ENCODE results near the gene CAPN11.

Gene CAPN11

GRCh38 chr6:44158770-44159228 is at the start of gene CAPN11:
CAPN11 (plus strand) TSS chr6:44158820; CDS start chr6:44158849, 29 bp downstream.
- DNase-seq = no peak

GRCh38 chr6:44109212-44109611 is 49.4 kb upstream of the CAPN11 start:
- DNase-seq = no peak

- no peak for DNase-seq
Measured at GRCh38 chr6:44110005-44110676, 48.5 kb upstream of the CAPN11 start.

GRCh38 chr6:44110966-44111365 is 47.7 kb upstream of the CAPN11 start:
- no peak for DNase-seq

GRCh38 chr6:44111434-44112417 is 46.9 kb upstream of the CAPN11 start:
- no peak for DNase-seq

GRCh38 chr6:44113414-44113813 is 45.2 kb upstream of the CAPN11 start:
- DNase-seq = no peak

- no peak for DNase-seq
Measured at GRCh38 chr6:44115866-44116265, 42.8 kb upstream of the CAPN11 start.

GRCh38 chr6:44116641-44117382 is 41.8 kb upstream of the CAPN11 start:
- DNase-seq = no peak

- DNase-seq = no peak
Measured at GRCh38 chr6:44117397-44118128, 41.1 kb upstream of the CAPN11 start.

GRCh38 chr6:44119704-44120262 is 38.8 kb upstream of the CAPN11 start:
- DNase-seq = no peak

GRCh38 chr6:44120692-44121443 is 37.8 kb upstream of the CAPN11 start:
- no peak for DNase-seq

- no peak for DNase-seq
Measured at GRCh38 chr6:44122801-44123200, 35.8 kb upstream of the CAPN11 start.

GRCh38 chr6:44123544-44123943 is 35.1 kb upstream of the CAPN11 start:
- DNase-seq = no peak

- DNase-seq = no peak
Measured at GRCh38 chr6:44126320-44127149, 32.1 kb upstream of the CAPN11 start.

- DNase-seq = peak; percentile 71
Measured at GRCh38 chr6:44127186-44128019, 31.2 kb upstream of the CAPN11 start, which contains the start of the genes MRPL14 and TMEM63B. MRPL14 (minus strand) TSS chr6:44127452; CDS start chr6:44116611, 10,841 bp downstream. TMEM63B (plus strand) TSS chr6:44127554; CDS start chr6:44134585, 7,031 bp downstream.

- DNase-seq = no peak
Measured at GRCh38 chr6:44128020-44128917, 30.4 kb upstream of the CAPN11 start.

GRCh38 chr6:44129841-44130322 is 28.7 kb upstream of the CAPN11 start:
- DNase-seq = no peak

- DNase-seq = peak; percentile 8
Measured at GRCh38 chr6:44131892-44132291, 26.7 kb upstream of the CAPN11 start.
